Measurements from ENCODE around the gene LRIT2.

DNA sequence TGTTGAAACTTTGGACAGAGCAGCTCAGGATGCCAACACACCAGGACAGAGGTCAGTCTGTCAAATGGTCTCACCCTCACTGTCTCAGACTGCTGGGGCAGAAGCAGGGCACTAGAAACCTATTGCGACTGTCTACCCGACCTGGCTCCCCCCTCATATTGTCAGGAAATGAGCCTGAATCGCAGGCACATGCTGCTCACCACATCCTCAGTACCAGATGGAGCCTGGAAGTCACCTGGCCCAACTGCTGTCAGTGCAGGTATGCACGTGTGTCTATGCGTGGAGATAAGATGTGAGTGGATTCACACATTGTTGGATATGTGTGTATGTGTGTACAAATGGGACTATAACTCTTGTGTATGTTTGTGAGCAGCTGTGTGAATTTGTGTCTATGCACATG, 34.2 kb downstream of the LRIT2 start:
- TF ChIP-seq CTCF (conservative IDR thresholded peaks at IDR 0.05; ENCODE audit: low read length) (no peak), EZH2phosphoT487 (IDR thresholded peaks at IDR 0.05; ENCODE audit: borderline replicate concordance) (no peak)

All from Loucy (cell line).